Gastroesophageal sphincter (tissue), 3 donors: ENCODE results near the gene CDH15.

Experiments used
- EP300 ChIP-seq: sonication (generic); formaldehyde crosslinking; IDR thresholded peaks from one replicate; pipeline ENCODE4 v1.6.1; 2017; ENCODE audit warnings: antibody characterized with exemption, mild to moderate bottlenecking
- POLR2A ChIP-seq, 2 donors: fragments of 450-650 bp; IDR thresholded peaks; one replicate each; pipeline ENCODE4 v1.6.1; 2017; ENCODE audit warnings: antibody characterized with exemption in 2 of 2, mild to moderate bottlenecking in 2 of 2, moderate library complexity in 1 of 2
- POLR2AphosphoS5 ChIP-seq: sonication (generic); formaldehyde crosslinking; IDR thresholded peaks from one replicate; pipeline ENCODE4 v1.6.1; 2017; ENCODE audit warnings: antibody characterized with exemption
- TF ChIP-seq, protein P1 (sequence below), 4 experiments: fragments of 200-600 bp in 2 of 4; fragments of 450-650 bp in 2 of 4; sonication (generic) in 1 of 4; IDR thresholded peaks; one replicate each; pipeline ENCODE4 v1.5.1; 2017 to 2019; ENCODE audit warnings: antibody characterized with exemption in 4 of 4, mild to moderate bottlenecking in 2 of 4, moderate library complexity in 2 of 4

- TF ChIP-seq POLR2A (IDR thresholded peaks at IDR 0.05) (no peak), POLR2AphosphoS5 (no peak), EP300 (no peak)
- TF ChIP-seq, protein P1, sequence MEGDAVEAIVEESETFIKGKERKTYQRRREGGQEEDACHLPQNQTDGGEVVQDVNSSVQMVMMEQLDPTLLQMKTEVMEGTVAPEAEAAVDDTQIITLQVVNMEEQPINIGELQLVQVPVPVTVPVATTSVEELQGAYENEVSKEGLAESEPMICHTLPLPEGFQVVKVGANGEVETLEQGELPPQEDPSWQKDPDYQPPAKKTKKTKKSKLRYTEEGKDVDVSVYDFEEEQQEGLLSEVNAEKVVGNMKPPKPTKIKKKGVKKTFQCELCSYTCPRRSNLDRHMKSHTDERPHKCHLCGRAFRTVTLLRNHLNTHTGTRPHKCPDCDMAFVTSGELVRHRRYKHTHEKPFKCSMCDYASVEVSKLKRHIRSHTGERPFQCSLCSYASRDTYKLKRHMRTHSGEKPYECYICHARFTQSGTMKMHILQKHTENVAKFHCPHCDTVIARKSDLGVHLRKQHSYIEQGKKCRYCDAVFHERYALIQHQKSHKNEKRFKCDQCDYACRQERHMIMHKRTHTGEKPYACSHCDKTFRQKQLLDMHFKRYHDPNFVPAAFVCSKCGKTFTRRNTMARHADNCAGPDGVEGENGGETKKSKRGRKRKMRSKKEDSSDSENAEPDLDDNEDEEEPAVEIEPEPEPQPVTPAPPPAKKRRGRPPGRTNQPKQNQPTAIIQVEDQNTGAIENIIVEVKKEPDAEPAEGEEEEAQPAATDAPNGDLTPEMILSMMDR (IDR thresholded peaks at IDR 0.05): no peak
Observed at GRCh38 chr16:89179656-89180315, 8.2 kb downstream of the CDH15 start.
